Measurements from ENCODE around the gene TRPV4.
"Not testable (repeated sequence)": the region's sequence is repeated elsewhere in the genome, so short reads cannot be mapped to it uniquely, and the experiment has no call there.

The TRPV4 gene

GRCh38 chr12:109858764-109859163 lies 25.6 kb upstream of the TRPV4 start:
- no peak for DNase-seq

- no peak for DNase-seq
Observed at GRCh38 chr12:109857715-109858114, 24.5 kb upstream of the TRPV4 start.

- no peak for DNase-seq
Observed at GRCh38 chr12:109855377-109855776, 22.2 kb upstream of the TRPV4 start.

GRCh38 chr12:109850518-109850917 lies 17.3 kb upstream of the TRPV4 start:
- DNase-seq = not testable (repeated sequence)

GRCh38 chr12:109847142-109847735 lies 14.0 kb upstream of the TRPV4 start:
- no peak for DNase-seq

- no peak for DNase-seq
Observed at GRCh38 chr12:109845824-109846205, 12.6 kb upstream of the TRPV4 start.

GRCh38 chr12:109844983-109845823 lies 12.0 kb upstream of the TRPV4 start:
- peak; percentile 72 for DNase-seq

- DNase-seq = no peak
Observed at GRCh38 chr12:109844091-109844490, 10.9 kb upstream of the TRPV4 start.

GRCh38 chr12:109842021-109842420 lies 8.8 kb upstream of the TRPV4 start:
- DNase-seq = no peak

GRCh38 chr12:109841356-109841755 lies 8.2 kb upstream of the TRPV4 start:
- no peak for DNase-seq

GRCh38 chr12:109840305-109841074 lies 7.3 kb upstream of the TRPV4 start:
- DNase-seq = no peak

- DNase-seq = no peak
Observed at GRCh38 chr12:109839444-109839843, 6.2 kb upstream of the TRPV4 start.

GRCh38 chr12:109836916-109837315 lies 3.7 kb upstream of the TRPV4 start:
- DNase-seq = peak; percentile 23

GRCh38 chr12:109835827-109836226 lies 2.6 kb upstream of the TRPV4 start:
- DNase-seq = no peak

GRCh38 chr12:109832541-109833306 lies 474 bp downstream of the TRPV4 start:
- DNase-seq = no peak

- no peak for DNase-seq
Observed at GRCh38 chr12:109831929-109832328, 1.3 kb downstream of the TRPV4 start.

GRCh38 chr12:109831365-109831764 lies 1.8 kb downstream of the TRPV4 start:
- no peak for DNase-seq

- no peak for DNase-seq
Observed at GRCh38 chr12:109830718-109831117, 2.5 kb downstream of the TRPV4 start.

- no peak for DNase-seq
Observed at GRCh38 chr12:109830267-109830666, 2.9 kb downstream of the TRPV4 start.

GRCh38 chr12:109829667-109830066 lies 3.5 kb downstream of the TRPV4 start:
- no peak for DNase-seq

GRCh38 chr12:109828754-109829511 lies 4.3 kb downstream of the TRPV4 start:
- no peak for DNase-seq
